HepG2 (cell line): ENCODE data around the gene SPACDR. TPM values are rescaled to one million over a fixed set of nuclear protein-coding genes. Genes with fewer than 3 reads are reported as not detected.

ENCODE experiments used
- EHMT2 ChIP-seq: fragments of 200-600 bp; sonication (generic); IDR thresholded peaks from 2 replicates; pipeline ENCODE4 v1.7.0; 2017; ENCODE audit warnings: antibody characterized with exemption, low read depth, low read length, borderline replicate concordance
- NCOA5 ChIP-seq: sonication (generic); formaldehyde crosslinking; IDR thresholded peaks from 2 replicates; pipeline ENCODE4 v1.4.0; 2020; ENCODE audit warnings: missing genetic modification reagents
- PHF21A ChIP-seq: sonication (generic); formaldehyde crosslinking; IDR thresholded peaks from 2 replicates; pipeline ENCODE4 v1.5.0; 2020; ENCODE audit warnings: mild to moderate bottlenecking, missing genetic modification reagents
- PRPF4 ChIP-seq: fragments of 200-400 bp; formaldehyde crosslinking; IDR thresholded peaks from 2 replicates; pipeline ENCODE4 v1.6.1; 2016; ENCODE audit warnings: low read length, low read depth; ENCODE audit not compliant: poor library complexity, severe bottlenecking
- ZEB1 ChIP-seq: IDR thresholded peaks from 2 replicates; pipeline ENCODE4 v1.6.1; 2012; ENCODE audit warnings: mild to moderate bottlenecking, low read depth, inconsistent platforms; ENCODE audit not compliant: insufficient replicate concordance
- ZFP62 ChIP-seq: sonication (generic); formaldehyde crosslinking; IDR thresholded peaks from 2 replicates; pipeline ENCODE4 v1.4.0; 2020; ENCODE audit warnings: missing genetic modification reagents
- ZNF260 ChIP-seq: sonication (generic); formaldehyde crosslinking; IDR thresholded peaks from 2 replicates; pipeline ENCODE4 v1.4.0; 2020; ENCODE audit warnings: missing genetic modification reagents, low read depth, mild to moderate bottlenecking, borderline replicate concordance
- ZNF713 ChIP-seq: sonication (generic); formaldehyde crosslinking; IDR thresholded peaks from 2 replicates; pipeline ENCODE4 v1.4.0; 2020; ENCODE audit warnings: mild to moderate bottlenecking, missing genetic modification reagents
- ZNF841 ChIP-seq: sonication (generic); formaldehyde crosslinking; IDR thresholded peaks from 2 replicates; pipeline ENCODE4 v1.8.1; 2023; ENCODE audit warnings: missing genetic modification reagents, borderline replicate concordance
- polyA plus RNA-seq, 8 experiments: library from polyadenylated mRNA; depleted of rRNA in 3 of 8; stranded (reverse) in 7 of 8; unstranded in 1 of 8; fragments of >200 nt; fragmentation: Illumina TruSeq in 4 of 8; extraction: Trizol in 4 of 8; gene quantifications; 2 replicates each; pipeline versions ENCODE4 v1.2.1 to v1.2.3, GENCODE V29; 2011 to 2016; ENCODE audit warnings: low read depth in 4 of 8, missing spikeins in 1 of 8, mixed read lengths in 1 of 8; ENCODE audit not compliant: insufficient read depth in 1 of 8
- total RNA-seq, 5 experiments: library from RNA; depleted of rRNA; stranded (reverse); fragments of >200 nt; fragmentation: Illumina TruSeq; extraction: Trizol; gene quantifications; 2 replicates each; pipeline ENCODE4 v1.2.3, GENCODE V29; 2016; ENCODE audit warnings: low read depth in 1 of 5
- TF ChIP-seq, protein P1 (sequence below): IDR thresholded peaks from 2 replicates; pipeline ENCODE4 v1.6.1; 2016; ENCODE audit warnings: missing compliant biosample characterization, missing genetic modification reagents, borderline replicate concordance

The SPACDR gene
- total and polyA plus RNA-seq, 2 of the 13 experiments (the other 11 are each of a cell fraction or from before 2014, with no cell fraction given) = 0.41 TPM; not detected in 1

DNA sequence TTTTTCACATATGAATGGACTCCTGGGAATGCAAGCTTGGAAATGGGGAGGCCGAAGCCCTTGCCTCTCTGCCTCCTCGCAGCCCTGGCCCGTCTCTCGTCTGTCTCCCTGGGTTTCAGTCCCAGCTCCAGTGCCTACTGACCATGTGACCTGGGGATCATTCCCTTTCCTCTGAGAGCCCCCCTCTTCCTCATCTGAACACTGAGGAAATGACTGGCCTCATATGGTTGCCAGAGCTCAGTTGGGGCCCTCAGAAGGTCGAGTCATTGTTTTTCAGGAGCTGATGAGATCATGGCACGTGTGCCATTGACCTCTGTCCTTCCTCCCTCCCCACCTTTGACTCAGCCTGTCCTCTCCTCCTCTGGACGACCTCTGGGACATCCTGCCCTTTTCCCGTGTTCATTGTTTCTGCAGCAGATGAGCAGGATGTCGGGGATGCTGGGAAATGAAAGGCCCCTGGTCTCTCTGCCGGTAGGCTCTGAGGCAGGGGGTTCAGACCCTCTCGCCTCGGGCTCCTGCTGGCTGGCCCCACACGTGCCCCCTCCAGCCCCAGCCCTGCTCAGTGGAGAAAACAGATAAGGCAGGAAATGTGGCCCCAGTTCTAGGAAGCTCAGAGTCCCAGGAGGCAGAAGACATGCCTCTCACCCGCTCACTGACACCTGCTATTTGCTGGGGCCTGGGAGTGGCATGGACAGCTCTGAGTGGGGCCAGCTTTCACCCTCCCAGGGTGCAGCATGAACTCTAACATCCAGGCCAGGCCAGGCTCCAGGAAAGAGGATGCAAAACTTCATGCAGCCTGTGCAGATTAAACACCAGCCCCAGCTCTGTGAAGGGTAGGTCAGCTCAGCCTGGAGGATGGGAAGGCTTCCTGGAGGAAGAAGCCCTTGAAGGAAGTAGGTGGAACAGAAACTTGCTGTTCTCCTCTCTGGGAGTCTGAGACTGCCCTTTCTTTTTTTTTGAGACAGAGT lies 19.5 kb downstream of the SPACDR start (continued):
- TF ChIP-seq, protein P1, sequence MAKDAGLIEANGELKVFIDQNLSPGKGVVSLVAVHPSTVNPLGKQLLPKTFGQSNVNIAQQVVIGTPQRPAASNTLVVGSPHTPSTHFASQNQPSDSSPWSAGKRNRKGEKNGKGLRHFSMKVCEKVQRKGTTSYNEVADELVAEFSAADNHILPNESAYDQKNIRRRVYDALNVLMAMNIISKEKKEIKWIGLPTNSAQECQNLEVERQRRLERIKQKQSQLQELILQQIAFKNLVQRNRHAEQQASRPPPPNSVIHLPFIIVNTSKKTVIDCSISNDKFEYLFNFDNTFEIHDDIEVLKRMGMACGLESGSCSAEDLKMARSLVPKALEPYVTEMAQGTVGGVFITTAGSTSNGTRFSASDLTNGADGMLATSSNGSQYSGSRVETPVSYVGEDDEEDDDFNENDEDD (CRISPR knock-in tag) = peak; percentile 68; the same call in 1 of the 2 replicates
- no peak for TF ChIP-seq ZEB1
- TF ChIP-seq EHMT2 = no peak
- TF ChIP-seq ZFP62 (CRISPR knock-in tag) = no peak
- TF ChIP-seq ZNF713 (CRISPR knock-in tag) = no peak
- TF ChIP-seq ZNF841 = no peak; the same call in 1 of the 2 replicates
- peak; percentile 92 for TF ChIP-seq PHF21A (CRISPR knock-in tag)
- no peak for TF ChIP-seq ZNF260
- no peak for TF ChIP-seq PRPF4
- TF ChIP-seq NCOA5 (CRISPR knock-in tag) = no peak
